HG03039 (cell line): ENCODE results near the gene HAP1.
"Not testable (repeated sequence)": the region's sequence is repeated elsewhere in the genome, so short reads cannot be mapped to it uniquely, and the experiment has no call there.

ENCODE experiments used
- ATAC-seq: cut with Tn5 transposase; IDR thresholded peaks from one replicate; pipeline ENCODE4 v1.9.1; 2021; ENCODE audit warnings: mild to moderate bottlenecking, moderate library complexity; ENCODE audit not compliant: unreplicated experiment

The HAP1 gene

DNA sequence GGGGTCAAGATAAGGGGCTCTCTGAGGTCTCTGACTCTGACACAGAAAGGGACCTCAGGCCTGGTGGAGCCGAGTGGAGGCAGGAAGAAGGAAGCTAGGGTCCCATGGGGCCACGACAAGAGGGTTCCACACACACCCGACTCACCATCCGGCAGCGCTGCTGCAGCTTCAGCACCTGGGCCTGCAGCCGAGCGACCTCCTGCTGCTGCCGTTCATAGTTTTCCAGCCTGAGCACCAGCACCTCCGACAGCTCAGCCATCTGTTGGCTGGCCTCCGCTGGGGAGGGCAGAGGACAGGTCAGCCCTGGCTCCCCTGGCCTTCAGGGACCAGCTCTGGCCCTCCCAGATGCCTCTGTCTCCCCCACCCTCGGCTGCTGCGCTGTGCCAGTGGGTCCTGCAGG is 6.4 kb downstream of the HAP1 start:
- ATAC-seq = no peak

DNA sequence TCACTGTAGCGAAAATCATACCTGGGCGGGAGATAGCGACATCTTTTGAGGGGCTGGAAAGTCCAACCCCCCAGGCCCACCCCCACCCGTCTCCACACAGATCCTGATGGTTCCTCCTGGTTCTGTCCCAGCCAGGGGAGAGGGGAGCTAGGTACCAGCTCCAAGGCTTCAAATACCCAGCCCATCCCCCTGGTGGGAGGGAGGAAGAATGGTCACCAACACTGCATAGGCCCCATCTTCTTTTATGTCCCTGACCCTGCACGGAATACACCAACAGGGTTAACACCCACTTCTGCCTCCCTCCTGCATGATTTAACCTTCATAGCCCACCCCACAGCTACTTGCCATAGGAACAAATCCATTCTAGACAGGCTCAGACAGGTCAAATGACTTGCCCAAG is 9.3 kb downstream of the HAP1 start:
- ATAC-seq = no peak

DNA sequence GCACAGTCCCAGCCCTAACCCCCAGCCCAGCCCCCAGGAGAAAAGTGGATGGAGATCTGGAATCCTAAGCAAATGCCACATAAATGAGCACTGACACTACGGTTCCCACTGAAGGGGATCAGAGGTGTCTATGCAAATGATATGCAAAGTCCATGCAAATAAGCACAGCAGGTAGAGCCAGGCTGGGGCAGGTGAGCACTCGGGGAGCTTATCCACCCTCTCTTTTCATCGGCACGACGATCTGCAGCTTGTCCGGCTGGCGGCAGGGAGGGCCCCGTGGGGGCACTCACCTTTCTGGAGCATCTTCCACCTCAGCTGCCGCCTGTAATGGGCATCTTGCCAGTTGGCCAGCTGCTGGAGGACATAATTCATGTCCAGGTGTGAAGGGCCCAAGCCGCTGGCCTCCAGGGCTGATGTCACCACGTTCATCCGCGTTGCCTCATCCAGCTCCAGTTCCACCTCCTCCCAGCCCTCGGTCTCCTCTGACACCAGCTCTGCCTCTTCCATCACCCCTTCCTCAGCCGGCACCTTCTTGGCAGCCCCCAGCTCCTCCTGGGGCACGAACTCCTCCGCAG is 9.9 kb downstream of the HAP1 start:
- no peak for ATAC-seq

GRCh38 chr17:41723801-41724475 is 10.5 kb downstream of the HAP1 start:
- no peak for ATAC-seq

DNA sequence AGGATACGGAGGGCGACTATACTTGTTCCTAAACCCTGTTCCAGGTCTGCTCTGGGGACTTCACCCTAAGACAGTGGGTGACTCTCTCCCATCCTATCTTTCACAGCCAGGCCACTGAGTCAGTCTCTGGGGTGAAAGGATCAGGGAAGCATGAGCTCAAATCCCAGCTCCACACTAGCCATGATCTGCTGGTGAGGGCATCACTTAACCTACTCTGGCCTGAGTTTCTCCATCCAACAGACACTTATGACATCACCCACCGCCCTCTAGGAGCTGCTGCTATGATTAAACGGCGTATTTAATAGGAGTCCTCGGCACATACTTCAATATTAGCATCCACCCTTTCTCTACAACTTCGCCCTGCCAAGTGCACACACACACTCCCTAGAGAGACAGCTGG is 12.2 kb downstream of the HAP1 start:
- ATAC-seq = no peak

- no peak for ATAC-seq
Observed at GRCh38 chr17:41718287-41718645, 16.2 kb downstream of the HAP1 start.

- no peak for ATAC-seq
Observed at GRCh38 chr17:41717408-41718286, 16.8 kb downstream of the HAP1 start.

DNA sequence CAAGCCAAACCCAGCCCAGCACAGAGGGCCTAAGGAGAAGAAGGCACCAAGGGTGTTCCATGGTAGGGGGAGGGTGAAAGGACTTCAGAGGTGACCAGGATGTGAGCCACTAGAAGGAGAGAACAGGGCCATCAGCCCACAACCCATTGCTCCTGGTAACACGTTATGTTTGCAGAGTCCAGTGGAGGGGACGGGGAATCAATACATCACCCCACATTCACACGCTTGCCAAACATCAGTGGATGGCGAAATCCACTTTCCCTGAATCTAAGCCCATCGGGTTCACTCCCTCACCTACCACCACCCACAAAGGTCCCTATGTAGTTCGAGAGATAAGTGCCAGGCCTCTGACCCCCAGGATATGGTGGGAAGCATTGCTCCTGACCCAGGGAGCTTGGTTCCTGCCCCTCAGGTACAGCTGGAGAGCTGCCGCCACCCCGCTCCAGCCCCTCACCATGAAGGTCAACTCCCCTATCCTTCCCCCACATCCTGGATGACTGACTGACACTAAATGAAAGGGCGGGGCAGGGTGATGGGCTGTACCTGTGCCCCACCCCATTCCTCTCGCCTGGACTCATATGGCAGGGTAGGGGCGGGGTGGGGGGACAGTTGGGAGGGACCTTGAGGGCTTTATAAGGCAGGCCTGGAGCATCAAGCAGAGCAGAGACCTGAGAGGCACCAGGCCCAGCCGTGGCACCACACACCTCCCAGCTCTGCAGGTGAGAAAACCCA is 22.6 kb downstream of the HAP1 start, which contains the start of gene GAST:
TSS of gene GAST (plus strand) at position 663 of the 732 bp plus-strand sequence. CDS start 3,106 bp downstream, outside the sequence.
- no peak for ATAC-seq

- ATAC-seq = no peak
Observed at GRCh38 chr17:41710472-41711090, 23.9 kb downstream of the HAP1 start.

DNA sequence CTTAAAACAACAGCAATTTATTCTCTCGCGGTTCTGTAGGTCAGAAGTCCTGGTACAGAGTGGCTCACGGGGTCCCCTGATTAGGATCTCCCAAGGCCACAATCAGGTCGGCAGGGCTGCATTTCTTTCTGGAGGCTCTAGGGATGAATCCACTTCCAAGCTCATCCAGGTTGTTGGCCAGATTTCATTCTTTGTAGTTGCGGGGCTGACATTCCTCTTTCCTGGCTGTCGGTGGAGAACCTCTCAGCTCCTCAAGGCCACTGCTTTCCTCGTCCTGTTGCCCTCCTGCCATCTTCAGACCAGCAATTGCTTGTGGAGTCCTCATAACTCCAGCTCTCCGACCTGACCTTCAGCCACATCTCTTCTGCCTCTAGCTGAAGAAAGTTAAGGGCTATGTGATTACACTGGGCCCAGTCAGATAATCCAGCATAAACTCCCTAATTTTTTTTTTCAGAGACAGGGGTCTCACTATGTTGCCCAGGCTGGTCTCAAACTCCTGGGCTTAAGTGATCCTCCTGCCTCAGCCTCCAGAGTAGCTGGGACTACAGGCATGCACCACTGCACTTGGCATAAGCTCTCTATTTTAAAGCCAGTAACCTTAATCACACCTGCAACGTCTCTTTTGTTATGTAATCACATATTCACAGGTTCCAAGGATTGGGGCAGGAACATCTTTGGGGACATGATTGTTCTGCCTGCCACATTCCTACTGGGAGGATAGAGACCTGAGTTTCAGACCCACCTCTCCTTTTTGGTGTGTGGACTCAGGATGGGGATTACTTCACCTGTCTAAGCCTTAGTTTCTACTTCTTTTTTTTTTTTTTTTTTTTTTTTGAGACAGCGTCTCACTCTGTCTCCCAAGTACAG is 26.4 kb downstream of the HAP1 start:
- ATAC-seq = no peak

DNA sequence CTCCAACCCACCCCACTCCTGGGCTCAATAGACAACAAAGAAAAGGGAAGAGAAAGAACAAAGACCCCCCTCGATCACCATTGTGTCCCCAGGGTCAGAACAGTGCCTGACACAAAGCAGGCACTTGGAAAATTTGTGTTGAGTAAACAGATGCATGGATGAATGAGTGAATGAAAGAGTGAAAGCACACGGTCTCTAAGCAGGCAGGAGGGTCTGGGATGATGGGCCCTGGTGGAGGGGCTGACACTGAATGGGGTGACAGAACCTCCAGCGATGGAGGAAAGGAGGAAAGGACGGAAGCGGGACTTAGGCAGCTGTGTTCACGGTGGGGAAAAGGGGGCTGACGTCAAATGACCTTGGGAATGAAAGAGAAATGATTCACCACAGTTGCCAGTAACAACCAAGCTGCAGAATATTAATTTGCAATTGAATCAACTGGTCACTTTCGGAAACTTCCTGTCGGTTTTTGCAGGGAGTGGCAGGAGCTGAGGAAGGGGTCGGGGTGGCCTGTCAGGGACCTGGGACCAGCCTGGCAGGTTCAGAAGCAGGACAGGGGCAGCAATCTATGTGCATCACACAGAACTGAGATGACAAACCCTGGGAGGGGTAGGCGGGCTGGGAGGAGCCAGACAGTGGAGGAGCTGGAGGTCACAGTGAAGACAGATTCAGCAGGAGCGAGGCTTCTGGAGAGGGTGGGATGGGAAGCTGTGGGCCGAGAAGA is 29.0 kb downstream of the HAP1 start:
- ATAC-seq = no peak

GRCh38 chr17:41702712-41703111 is 31.7 kb downstream of the HAP1 start:
- ATAC-seq = no peak

DNA sequence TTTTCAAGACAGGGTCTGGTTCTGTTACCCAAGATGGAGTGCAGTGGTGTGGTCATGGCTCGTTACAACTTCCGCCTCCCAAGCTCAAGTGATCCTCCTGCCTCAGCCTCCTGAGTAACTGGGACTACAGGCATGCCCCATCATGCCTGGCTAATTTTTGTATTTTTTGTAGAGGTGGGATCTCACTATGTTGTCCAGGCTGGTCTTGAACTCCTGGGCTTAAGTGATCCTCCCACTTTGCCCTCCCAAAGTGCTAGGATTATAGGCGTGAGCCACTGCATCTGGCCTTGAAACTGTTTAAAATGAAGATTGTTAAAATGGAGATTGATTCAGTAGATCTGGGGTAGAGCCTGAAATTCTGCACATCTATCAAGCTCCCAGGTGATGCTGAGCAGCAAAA is 33.6 kb downstream of the HAP1 start:
- not testable (repeated sequence) for ATAC-seq

DNA sequence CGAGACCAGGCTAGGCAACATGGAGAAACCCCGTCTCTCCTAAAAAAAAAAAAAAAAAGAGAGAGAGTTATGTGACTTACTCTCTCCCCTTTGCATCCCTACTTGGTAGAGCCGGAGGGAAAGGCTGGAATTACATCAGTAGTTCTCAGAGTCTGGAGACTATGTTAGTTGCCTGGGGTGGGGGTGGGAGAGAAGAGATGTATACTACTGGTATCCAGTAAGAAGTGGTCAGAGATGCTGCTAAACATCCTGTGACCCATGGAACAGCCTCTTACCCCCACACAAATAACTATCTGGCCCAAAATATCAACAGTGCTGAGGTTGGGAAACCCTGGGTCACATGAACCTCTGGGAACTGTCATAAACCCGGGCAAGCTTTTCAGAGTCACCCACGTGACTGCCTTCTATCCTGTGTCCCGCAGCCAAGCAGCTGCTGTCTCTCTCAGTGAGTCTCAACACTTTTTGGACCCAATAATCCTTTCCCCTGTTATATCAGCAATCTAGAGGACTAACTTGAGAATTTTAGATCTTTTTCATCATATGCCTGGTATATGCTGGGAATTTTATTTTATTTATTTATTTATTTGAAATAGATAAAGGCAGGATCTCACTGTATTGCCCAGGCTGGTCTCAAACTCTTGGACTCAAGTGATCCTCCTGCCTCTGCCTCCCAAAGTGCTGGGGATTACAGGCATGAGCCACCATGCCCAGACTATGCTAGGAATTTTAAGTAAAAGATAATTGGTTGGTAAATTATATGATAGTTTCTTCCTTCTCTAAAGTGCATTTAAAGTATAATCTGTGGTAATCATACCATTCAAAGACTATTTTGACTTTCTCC is 37.1 kb downstream of the HAP1 start:
- ATAC-seq = no peak

- ATAC-seq = no peak
Observed at GRCh38 chr17:41695954-41696757, 38.3 kb downstream of the HAP1 start.

DNA sequence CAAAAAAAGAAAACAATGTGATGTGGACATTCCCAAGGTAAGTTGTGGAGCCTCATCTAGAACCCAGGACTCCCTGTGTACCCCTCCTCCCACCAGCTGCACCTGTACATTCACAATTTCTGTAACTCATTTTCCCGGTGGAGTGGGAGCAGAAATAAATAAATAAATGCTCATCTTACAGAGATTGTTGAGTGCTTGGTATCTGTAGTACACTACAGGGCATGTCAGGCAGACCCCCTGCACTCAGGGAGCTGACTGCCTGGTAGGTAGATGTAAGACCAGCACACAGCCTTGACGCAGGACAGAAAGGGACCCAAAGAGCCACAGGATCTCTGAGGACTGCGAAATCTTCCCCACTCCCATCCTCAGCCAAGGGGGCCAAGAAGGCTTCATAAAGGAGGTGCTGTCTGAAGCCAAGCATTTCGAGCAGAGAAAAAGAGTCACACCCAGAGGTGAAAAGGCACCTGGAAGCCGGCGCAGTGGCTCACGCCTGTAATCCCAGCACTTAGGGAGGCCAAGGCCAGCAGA is 39.2 kb downstream of the HAP1 start:
- ATAC-seq = no peak
